HUES48 (cell line): ENCODE results near the gene MPI.
A peak's percentile ranks its signal among the peaks of the same experiment; 100 is the strongest.

ENCODE experiments used
- H3K27ac ChIP-seq: one replicate; pipeline ENCODE4 v1.7.0; 2013; ENCODE audit warnings: low read depth, low read length, inconsistent platforms
- H3K27me3 ChIP-seq: 2 replicates; pipeline ENCODE4 v1.6.1; 2013; ENCODE audit warnings: mild to moderate bottlenecking, low read length; ENCODE audit not compliant: control insufficient read depth, insufficient read depth
- H3K36me3 ChIP-seq: 2 replicates; pipeline ENCODE4 v1.6.1; 2013; ENCODE audit warnings: low read length; ENCODE audit not compliant: control insufficient read depth, insufficient read depth
- H3K4me1 ChIP-seq: 2 replicates; pipeline ENCODE4 v1.6.1; 2013; ENCODE audit warnings: mild to moderate bottlenecking, low read length; ENCODE audit not compliant: control insufficient read depth, insufficient read depth
- H3K4me3 ChIP-seq: 2 replicates; pipeline ENCODE4 v1.5.1; 2013; ENCODE audit warnings: mild to moderate bottlenecking, low read depth, low read length
- H3K9ac ChIP-seq: 2 replicates; pipeline ENCODE4 v1.6.1; 2013; ENCODE audit warnings: mild to moderate bottlenecking, low read depth, low read length, moderate library complexity
- H3K9me3 ChIP-seq: 2 replicates; pipeline ENCODE4 v1.6.1; 2013; ENCODE audit warnings: low read length; ENCODE audit not compliant: control insufficient read depth, insufficient read depth

Gene MPI

DNA sequence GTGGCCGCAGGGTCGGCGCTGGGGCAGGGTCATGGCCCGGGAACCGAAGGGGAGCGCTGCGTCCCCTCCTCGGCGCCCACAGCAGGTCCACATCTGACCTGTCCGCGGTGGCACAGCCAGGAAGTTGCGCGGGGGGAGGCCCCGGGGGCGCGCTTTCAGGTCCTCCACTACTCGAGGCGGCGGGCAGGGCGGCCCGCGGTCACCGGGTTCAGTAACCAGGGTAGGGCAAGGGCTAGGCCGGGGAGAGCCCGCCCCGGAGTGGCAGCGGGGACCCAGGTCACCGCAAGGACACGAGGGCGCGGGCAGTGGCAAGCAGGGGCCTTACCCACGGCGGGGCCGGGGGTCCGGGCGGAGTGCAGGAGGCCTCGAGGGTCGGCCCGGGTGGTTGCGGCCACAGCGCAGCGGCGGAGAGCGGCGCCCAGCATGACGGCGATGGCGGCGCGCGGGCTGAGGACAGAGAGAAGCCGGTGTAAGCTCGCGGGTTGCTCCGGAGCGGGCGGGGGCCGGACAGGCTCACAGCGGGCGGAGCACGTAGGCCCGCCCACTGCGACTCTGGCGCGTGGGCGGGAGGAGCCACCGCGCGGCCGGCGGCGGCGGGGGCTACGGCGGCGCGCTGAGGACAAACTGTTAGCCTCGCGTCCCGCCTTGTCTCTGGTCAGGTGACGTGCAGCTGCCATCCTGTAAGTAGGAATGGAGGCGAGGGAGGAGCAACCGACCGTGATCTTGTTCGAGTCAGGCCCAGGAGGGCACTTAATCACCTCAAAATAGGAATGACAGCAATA is 47.9 kb downstream of the MPI start, which contains the start of gene COX5A:
Gene COX5A (minus strand): TSS at position 484 of the 782 bp plus-strand sequence. CDS start 59 bp downstream, at position 425.
- H3K27me3 ChIP-seq: no peaks in the 10 kb centered on the region
- peaks cover 17% of the 10 kb centered on the region for H3K36me3 ChIP-seq
- peak within 1 kb of the TSS; percentile 97 for H3K9ac ChIP-seq
- H3K9me3 ChIP-seq: no peaks in the 10 kb centered on the region
- peak within 1 kb of the TSS; percentile 96 for H3K27ac ChIP-seq
- peak within 1 kb of the TSS; percentile 99 for H3K4me3 ChIP-seq
- H3K4me1 ChIP-seq: no peaks in the 10 kb centered on the region

DNA sequence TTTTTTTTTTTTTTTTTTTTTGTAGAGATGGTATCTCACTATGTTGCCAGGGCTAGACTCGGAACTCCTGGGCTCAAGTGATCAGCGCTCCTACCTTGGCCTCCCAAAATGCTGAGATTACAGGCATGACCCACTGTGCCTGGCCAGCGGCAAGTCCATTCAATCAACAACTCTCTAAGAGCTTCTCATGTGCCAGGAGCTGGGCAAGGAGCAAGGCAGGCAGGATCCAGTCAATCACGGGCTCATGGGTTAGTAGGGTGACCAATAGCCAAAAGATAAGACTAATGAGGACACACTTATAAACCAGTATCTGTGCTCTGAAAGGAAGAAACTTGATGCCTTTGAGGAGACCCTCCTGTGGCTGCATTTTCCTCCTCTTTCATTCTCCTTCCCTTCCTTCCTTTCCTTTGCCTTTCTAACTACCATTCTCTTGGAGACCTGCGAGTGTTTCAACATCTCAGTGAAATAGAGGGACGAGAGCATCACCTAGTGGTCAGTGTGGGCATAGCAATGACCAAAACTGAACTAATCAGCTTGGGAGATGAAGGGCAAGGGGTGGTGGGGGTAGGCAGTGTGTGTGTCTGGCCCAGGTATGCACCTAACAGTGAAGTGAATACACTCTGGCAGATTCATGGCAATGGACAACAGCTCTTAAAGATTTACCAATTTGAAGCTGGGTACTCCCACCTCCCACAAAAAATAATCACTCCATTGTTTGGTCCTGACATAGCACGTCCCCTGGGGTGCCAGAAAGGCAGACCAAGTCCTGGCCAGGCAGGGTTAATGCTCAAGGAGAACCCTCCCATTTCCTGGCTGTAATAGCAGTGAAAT is 60.5 kb downstream of the MPI start:
- Histone ChIP-seq H3K9ac (no peak overlapping the region), H3K27ac (peak overlapping the region; percentile 32), H3K4me1 (peaks cover 18% of the 10 kb centered on the region), H3K36me3 (no peaks in the 10 kb centered on the region), H3K4me3 (no peak overlapping the region), H3K27me3 (peaks cover 5% of the 10 kb centered on the region), H3K9me3 (no peaks in the 10 kb centered on the region)

DNA sequence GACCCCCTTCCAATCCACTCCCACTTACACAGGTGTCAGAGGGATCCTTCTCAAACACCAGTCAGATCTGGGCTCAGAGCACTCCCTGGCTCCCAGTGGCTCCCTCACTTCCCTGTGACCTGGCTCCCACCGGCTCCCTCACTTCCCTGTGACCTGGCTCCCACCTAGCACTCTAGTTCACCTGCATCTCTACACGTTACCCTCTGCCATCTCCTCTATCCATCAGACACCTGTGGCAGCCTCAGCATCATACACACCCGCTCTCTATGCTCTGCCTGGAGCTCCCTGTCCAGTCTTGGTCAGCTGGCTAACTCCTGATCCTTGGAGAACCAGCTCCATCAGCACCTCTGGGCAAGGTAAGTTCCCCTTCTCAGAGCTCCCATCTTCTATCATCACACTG is 61.2 kb downstream of the MPI start:
- no peak overlapping the region for H3K9ac ChIP-seq
- peaks cover 12% of the 10 kb centered on the region for H3K27me3 ChIP-seq
- no peak overlapping the region for H3K4me3 ChIP-seq
- H3K36me3 ChIP-seq: no peaks in the 10 kb centered on the region
- no peaks in the 10 kb centered on the region for H3K9me3 ChIP-seq
- H3K4me1 ChIP-seq: peaks cover 21% of the 10 kb centered on the region
- no peak overlapping the region for H3K27ac ChIP-seq
